GM18520 (cell line): Measurements from ENCODE around the gene ZNF385B.
"Not testable (repeated sequence)": the region's sequence is repeated elsewhere in the genome, so short reads cannot be mapped to it uniquely, and the experiment has no call there.

Experiments
- ATAC-seq: cut with Tn5 transposase; IDR thresholded peaks from one replicate; pipeline ENCODE4 v1.9.1; 2021; ENCODE audit not compliant: unreplicated experiment

Gene ZNF385B

DNA sequence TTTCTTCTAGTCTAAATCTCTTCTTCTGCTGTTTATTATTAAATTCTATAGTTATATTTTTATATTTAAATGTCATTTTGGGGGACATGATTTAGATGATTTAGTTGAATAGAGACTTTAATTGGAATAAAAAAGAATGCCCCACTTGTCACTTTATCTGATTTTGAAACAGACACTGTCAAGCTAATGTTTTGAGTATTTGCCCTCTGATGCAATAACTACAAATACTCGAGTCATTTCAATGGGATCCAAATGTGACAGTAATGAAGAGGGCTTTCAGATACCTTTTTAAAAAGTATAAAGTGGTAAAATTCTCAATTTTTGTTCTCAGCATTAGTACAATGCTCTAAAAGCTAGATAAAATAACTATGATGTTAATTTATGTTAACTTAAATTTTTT lies 339.5 kb downstream of the ZNF385B start:
- ATAC-seq: no peak

- ATAC-seq: no peak
Measured at GRCh38 chr2:179518830-179519229, 342.6 kb downstream of the ZNF385B start.

GRCh38 chr2:179513181-179513580 lies 348.2 kb downstream of the ZNF385B start:
- no peak for ATAC-seq

GRCh38 chr2:179512281-179513035 lies 349.0 kb downstream of the ZNF385B start:
- no peak for ATAC-seq

DNA sequence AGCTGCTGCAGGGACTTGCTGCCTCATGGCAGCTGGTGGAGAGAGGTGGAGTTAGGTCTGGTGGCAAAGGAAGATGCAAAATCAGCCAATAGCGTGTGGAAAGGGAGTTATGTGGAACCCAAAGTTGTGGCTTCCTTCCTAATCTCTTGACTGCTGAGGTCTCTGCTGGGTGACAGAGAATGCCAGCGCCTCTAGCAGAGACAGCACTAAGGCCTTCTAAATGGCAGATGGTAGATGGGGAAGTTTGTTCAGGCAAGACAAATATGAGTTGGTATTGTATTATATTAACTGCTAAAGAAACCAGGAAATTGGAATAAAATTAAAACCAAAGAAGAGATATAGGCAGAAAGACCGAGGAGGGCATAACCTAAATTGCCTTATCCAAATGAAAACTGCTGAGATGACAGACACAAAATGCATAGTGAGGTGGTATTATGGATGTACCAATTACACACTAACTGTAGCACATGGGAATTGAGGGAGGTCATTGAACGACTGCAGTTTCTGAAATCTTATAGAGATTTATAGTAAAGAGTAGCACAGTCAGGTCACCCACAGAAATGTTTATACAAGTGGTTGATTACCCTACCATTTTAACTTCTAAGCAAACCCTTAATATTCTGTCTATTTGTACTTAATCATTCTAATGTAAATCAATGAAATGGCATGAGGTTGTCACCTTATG lies 350.2 kb downstream of the ZNF385B start:
- no peak for ATAC-seq

DNA sequence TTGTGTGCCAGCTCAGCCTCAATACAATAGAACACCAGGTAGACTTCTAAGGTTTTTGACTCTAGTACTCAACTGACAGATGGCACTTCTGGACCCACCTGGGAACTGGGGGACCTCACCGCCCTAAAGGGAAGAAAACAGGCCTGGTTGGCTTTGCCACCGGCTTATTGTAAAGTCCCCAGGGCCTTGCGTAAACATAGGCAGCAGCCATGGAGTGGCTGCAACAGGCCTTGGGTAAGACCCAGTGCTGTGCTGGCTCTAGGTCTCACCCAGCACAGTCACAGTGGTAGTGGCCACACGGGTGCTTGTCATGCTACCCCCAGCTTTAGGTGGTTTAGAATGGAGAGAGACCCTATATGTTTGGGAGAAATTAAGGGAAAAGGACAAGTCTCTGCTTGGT lies 366.1 kb downstream of the ZNF385B start:
- no peak for ATAC-seq

DNA sequence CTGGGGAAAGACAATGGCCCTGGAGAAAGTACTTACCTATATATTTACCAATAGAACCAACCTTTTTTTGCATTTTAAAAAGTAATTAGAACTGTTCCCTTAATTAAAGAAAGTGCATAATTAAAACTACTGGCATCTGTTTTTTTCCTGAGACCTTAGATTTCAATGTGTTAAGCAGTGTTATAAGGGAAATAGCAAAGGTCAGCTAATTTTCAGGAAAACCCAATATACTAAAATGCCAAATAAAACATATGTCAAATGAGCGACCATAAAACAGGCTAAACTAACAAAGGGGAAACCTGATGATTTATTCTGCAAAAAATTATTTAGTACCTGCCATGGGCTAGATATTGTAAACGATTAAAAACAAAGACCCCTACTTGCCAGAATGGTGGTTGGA lies 372.8 kb downstream of the ZNF385B start:
- ATAC-seq: no peak

DNA sequence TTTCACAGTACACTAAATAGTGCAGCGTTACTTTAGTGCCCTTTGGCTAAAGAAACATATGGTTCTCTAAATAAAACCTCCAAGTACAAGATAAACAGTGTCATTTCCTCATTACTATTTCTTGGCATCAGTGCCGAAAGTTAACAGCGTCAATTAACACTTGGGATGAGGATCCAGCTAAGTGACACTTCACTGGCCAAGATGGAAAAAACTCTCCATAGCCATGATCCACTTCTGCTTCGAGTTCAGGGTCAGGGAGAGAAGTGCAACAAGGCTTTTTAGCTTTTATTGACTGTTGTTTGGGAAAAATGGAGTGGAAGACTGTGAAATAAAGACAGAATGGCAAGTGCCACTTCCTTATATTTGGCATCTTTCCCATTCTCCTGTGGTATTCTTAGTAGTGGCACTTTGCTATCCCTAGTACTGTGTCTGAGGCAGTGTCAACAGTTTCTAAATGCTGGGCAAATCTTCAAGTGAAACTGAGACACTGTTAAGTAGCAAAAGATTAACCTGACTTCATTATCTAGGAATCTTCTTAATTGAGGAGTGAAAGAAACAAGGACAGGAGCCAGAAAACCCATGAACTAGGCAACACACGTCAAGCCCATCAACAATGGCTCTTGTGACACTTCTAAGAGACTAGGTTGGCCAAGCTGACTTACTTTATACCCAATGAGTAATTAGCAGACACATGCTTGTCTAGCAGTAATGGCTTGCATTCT lies 374.2 kb downstream of the ZNF385B start:
- no peak for ATAC-seq

DNA sequence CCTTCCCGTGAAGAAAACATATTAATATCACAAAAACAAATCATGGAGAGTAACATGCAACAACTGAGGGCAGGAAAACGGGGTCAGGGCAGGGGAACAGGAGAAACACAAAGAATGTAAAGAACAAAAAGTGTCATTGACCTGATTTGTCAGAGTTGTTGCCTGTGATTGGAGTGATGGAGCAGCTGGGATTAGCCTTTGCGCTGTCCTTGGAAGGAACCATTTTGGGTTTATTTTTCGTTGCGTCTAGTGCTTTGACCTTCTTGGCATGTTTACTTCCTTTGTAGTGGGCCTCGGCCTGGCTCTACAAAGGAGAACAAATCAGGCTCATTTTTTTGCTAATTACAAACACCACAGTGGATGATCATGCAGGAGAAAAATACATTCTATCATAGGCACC lies 378.3 kb downstream of the ZNF385B start:
- ATAC-seq: no peak

DNA sequence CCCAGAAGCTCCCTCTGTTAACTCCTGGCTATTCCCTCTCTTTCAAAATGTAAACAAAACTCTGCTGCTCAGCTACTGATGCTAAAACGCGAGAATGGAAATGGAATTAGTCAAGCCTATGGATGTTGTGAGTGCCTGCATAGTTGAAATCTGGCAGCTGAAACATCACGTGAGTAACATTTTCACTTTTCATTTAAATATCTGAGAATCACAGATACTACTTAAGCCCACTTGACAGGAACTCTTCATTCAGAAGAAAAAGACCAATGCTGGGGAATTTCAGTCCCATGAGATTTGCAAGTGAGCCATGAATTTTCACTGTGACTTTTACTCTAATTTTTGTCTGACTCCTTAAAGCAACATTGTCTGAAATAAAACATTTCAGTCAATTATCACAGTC lies 381.5 kb downstream of the ZNF385B start:
- no peak for ATAC-seq

GRCh38 chr2:179478771-179479170 lies 382.6 kb downstream of the ZNF385B start:
- no peak for ATAC-seq

- ATAC-seq: no peak
Measured at GRCh38 chr2:179470992-179471391, 390.4 kb downstream of the ZNF385B start.

DNA sequence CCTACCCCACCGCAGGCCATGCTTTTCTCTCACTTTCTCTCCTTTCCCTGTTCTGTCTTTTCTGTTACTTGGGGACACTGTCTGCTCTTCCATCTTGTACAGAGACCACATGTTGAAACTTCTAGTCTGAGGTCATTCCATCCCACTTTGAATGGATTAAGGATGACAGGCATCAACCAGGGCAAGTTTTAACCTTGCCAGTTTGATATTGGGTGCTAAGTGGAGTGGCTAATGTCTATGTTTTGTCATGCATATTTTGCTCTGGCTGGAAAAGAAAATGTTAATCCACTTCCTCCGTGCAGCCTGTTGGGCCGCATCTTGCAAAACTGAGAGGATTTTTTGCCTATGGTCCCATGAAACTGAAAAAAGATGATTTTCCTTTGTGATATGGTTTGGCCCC lies 391.3 kb downstream of the ZNF385B start:
- ATAC-seq: no peak

DNA sequence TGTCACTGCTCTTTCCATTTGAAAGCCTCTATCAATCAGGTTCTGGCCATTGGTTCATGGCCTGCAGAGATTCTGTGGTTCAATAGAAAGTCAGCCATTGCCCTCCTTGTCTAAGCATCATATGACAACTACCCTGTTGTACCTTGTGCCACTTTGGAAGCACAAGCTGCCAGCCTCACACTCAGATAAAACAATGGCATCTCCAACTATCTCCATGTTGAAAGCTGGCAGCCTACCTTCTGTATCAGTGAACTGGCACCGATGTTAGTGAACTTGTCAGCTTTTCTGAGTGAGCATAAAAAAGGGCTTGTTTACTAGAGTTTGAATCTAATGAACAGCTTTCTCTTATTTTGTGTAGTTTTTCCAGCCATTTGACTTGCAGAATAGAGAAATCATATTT lies 393.5 kb downstream of the ZNF385B start:
- ATAC-seq: no peak

DNA sequence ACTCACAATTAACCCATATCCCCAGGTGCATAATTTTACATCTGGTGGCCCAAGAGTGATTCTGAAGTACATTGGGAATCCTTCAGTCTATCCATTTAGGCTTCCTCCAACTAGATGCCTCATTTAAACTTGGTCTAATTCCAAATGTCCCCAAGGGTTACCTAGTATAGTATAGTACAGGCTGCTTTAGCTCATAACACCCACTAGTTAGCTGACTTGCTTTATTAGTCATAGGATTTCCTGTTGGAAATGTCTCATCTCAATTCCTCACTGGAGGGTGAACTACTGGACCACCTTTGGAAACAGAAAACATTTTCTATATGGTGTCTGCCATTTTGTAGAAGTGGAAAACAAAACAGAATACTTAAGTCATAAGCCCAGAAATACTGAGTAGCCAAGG lies 394.3 kb downstream of the ZNF385B start:
- ATAC-seq: no peak

DNA sequence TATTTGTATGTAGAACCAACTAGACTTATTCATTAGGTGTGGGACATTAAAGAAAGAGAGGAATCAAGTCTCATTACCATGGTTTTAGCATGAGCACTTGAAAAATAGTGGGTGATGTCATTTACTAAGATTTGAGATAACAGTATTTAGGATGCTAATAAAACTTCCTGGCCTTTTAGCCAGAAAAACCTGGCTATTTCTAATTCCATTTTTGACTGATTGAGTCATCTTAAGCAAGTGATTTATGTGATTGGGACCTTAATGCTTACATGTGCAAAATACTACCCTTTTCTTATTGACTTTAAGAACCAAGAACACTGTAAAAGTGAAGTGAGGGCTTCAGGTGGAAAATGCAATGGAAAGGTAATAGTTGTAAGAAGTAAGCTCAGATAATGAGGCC lies 400.0 kb downstream of the ZNF385B start:
- no peak for ATAC-seq

GRCh38 chr2:179460181-179460929 lies 401.1 kb downstream of the ZNF385B start:
- ATAC-seq: no peak

DNA sequence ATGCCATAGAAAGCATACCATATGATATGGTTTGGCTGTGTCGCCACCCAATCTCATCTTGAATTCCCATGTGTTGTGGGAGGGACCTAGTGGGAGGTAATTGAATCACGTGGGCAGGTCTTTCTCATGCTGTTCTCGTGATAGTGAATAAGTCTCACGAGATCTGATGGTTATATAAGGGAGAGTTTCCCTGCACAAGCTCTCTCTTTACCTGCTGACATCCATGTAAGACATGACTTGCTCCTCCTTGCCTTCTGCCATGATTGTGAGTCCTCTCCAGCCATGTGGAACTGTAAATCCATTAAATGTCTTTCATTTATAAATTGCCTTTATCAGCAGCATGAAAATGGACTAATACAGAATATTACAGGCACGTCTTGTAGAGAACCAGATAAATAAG lies 403.3 kb downstream of the ZNF385B start:
- not testable (repeated sequence) for ATAC-seq

GRCh38 chr2:179455824-179456223 lies 405.6 kb downstream of the ZNF385B start:
- no peak for ATAC-seq

GRCh38 chr2:179455172-179455524 lies 406.3 kb downstream of the ZNF385B start:
- ATAC-seq: no peak

- no peak for ATAC-seq
Measured at GRCh38 chr2:179454443-179455171, 406.8 kb downstream of the ZNF385B start.
